Lung (tissue), 12 donors: Measurements from ENCODE around the gene FOXN3. TPM values are rescaled to one million over a fixed set of nuclear protein-coding genes. Genes with fewer than 3 reads are reported as not detected.
A peak's percentile ranks its signal among the peaks of the same experiment; 100 is the strongest.

Experiments
- ATAC-seq: fragments of 200-7000 bp; cut with Tn5 transposase; one replicate; pipeline ENCODE4 v1.9.1; 2020; ENCODE audit warnings: moderate number of reproducible peaks; ENCODE audit not compliant: insufficient read depth, low FRiP score
- DNase-seq, 3 donors: peaks; one replicate each; pipeline ENCODE4 v3.0.0-alpha.2; 2013 to 2017
- H3K27ac ChIP-seq, 2 donors: one replicate each; pipeline ENCODE4 v1.5.1; 2013; ENCODE audit warnings: mild to moderate bottlenecking in 2 of 2, moderate library complexity in 2 of 2, control low read depth in 1 of 2, inconsistent platforms in 1 of 2, low read depth in 1 of 2, low read length in 1 of 2
- H3K27me3 ChIP-seq, 3 donors: one replicate each; pipeline ENCODE4 v1.5.1; 2013; ENCODE audit warnings: low read length in 2 of 3; ENCODE audit not compliant: control insufficient read depth in 3 of 3, insufficient read depth in 3 of 3
- H3K36me3 ChIP-seq, 4 donors: one replicate each; pipeline ENCODE4 v1.5.1; 2013; ENCODE audit warnings: low read length in 4 of 4, mild to moderate bottlenecking in 1 of 4, moderate library complexity in 1 of 4; ENCODE audit not compliant: control insufficient read depth in 4 of 4, insufficient read depth in 4 of 4
- H3K4me1 ChIP-seq, 5 donors: one replicate each; pipeline ENCODE4 v1.5.1; 2013; ENCODE audit warnings: low read length in 5 of 5, mild to moderate bottlenecking in 2 of 5, moderate library complexity in 1 of 5; ENCODE audit not compliant: control insufficient read depth in 5 of 5, insufficient read depth in 5 of 5
- H3K4me3 ChIP-seq: one replicate; pipeline ENCODE4 v1.5.1; 2013; ENCODE audit warnings: mild to moderate bottlenecking, control low read depth, moderate library complexity
- H3K9ac ChIP-seq, 2 donors: one replicate each; pipeline ENCODE4 v1.5.1; 2013; ENCODE audit warnings: low read length in 2 of 2, control low read depth in 1 of 2; ENCODE audit not compliant: insufficient read depth in 1 of 2
- H3K9me3 ChIP-seq, 4 donors: one replicate each; pipeline ENCODE4 v1.5.1; 2013; ENCODE audit warnings: low read length in 3 of 4, mild to moderate bottlenecking in 1 of 4, moderate library complexity in 1 of 4; ENCODE audit not compliant: control insufficient read depth in 4 of 4, insufficient read depth in 3 of 4
- CTCF ChIP-seq: IDR thresholded peaks from 2 replicates; pipeline ENCODE4 v1.5.1; 2012; ENCODE audit warnings: mild to moderate bottlenecking; ENCODE audit errors: control extremely low read depth, extremely low read depth
- WGBS, 2 donors: extraction: QIAGEN DNeasy Blood & Tissue Kit; methylation state at CpG; one replicate each; pipeline ENCODE4 v1.1.7; 2013; 5-methylcytosine and 5-hydroxymethylcytosine counted together
- polyA plus RNA-seq, 2 donors: library from polyadenylated mRNA; stranded (reverse); fragments of 200-250 nt; gene quantifications; one replicate each; pipeline ENCODE4 v1.2.1, GENCODE V29; 2013
- total RNA-seq, 2 donors: library from RNA; depleted of rRNA in 1 of 2; stranded (reverse); fragments of >200 nt in 1 of 2; gene quantifications; one replicate each; pipeline ENCODE4 v1.2.1, GENCODE V29; 2014 to 2021
- donor health status: control.
- donor health status: control.
- donor health status: Bipolar disorder and iron deficiency.
- donor health status: healthy.
- donor health status: DM: yes; HTN: yes; CAD: no.

Gene FOXN3
- total and polyA plus RNA-seq, 4 donors = 12.7 to 69.7 (median 34.9) TPM

GRCh38 chr14:89428546-89429198 lies 11.6 kb upstream of the FOXN3 start:
- DNase-seq = peak in 2 of 3 donors; percentile 23 to 39
- Histone ChIP-seq H3K9me3 (no peaks in the 10 kb centered on the region), H3K27ac (peak overlapping the region in 1 of 2 donors; percentile 26), H3K4me1 (peaks cover 0 to 24% (median 10%) of the 10 kb centered on the region in 5 donors), H3K4me3 (no peak overlapping the region), H3K27me3 (no peaks in the 10 kb centered on the region), H3K9ac (no peak overlapping the region), H3K36me3 (no peaks in the 10 kb centered on the region)
- TF ChIP-seq CTCF = no peak
- WGBS, 2 donors = 84 to 87% methylated on average over 17 of the region's 17 CpGs
- ATAC-seq = no peak

DNA sequence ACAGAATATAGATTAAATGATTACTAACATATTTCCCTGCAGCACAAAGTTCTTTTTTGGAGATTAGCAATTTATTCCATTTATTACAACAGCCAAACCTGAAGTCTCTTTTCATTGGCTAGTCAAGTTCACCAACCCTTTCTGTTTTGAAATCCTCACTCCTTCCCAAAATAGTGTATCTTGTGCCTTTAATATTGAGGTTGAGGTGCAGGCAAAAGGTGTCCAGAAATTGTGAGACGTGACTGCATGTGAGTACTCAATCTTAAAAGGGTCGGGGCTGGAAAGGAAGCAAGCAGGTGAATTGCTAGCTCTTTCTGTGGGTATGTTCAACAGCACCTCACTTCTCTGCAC lies 11.1 kb upstream of the FOXN3 start:
- ATAC-seq (no peak), DNase-seq (no peak)
- H3K9me3 ChIP-seq = no peaks in the 10 kb centered on the region
- no peak overlapping the region for H3K9ac ChIP-seq
- peaks cover 0 to 24% (median 10%) of the 10 kb centered on the region in 5 donors for H3K4me1 ChIP-seq
- no peak for TF ChIP-seq CTCF
- H3K4me3 ChIP-seq = no peak overlapping the region
- no peaks in the 10 kb centered on the region for H3K36me3 ChIP-seq
- no peak overlapping the region for H3K27ac ChIP-seq
- H3K27me3 ChIP-seq = no peaks in the 10 kb centered on the region
- 53 to 68% methylated on average over 2 of the region's 2 CpGs for WGBS, 2 donors

GRCh38 chr14:89427426-89428172 lies 10.6 kb upstream of the FOXN3 start:
- WGBS, 2 donors = 86 to 90% methylated on average over 11 of the region's 11 CpGs
- DNase-seq (no peak), ATAC-seq (no peak)
- H3K4me1 ChIP-seq = peaks cover 5 to 30% (median 10%) of the 10 kb centered on the region in 5 donors
- no peaks in the 10 kb centered on the region for H3K27me3 ChIP-seq
- H3K9ac ChIP-seq = no peak overlapping the region
- H3K4me3 ChIP-seq = no peak overlapping the region
- H3K9me3 ChIP-seq = no peaks in the 10 kb centered on the region
- H3K36me3 ChIP-seq = no peaks in the 10 kb centered on the region
- no peak overlapping the region for H3K27ac ChIP-seq
- TF ChIP-seq CTCF = no peak
